Trophoblast cell (in vitro differentiated cells and primary cell): ENCODE measurements around the gene VCL.
A peak's percentile ranks its signal among the peaks of the same experiment; 100 is the strongest.

Source experiments
- DNase-seq, 2 donors: peaks; one replicate each; pipeline ENCODE4 v3.0.0-alpha.2; 2016
- H2AFZ ChIP-seq: 2 replicates; pipeline ENCODE4 v1.6.1; 2013; ENCODE audit warnings: low read length, moderate library complexity, mild to moderate bottlenecking; ENCODE audit not compliant: insufficient read depth, poor library complexity
- H2AK5ac ChIP-seq: 2 replicates; pipeline ENCODE4 v1.6.1; 2013; ENCODE audit warnings: mild to moderate bottlenecking, low read length
- H2BK120ac ChIP-seq: 2 replicates; pipeline ENCODE4 v1.6.1; 2013; ENCODE audit warnings: low read length, mild to moderate bottlenecking, moderate library complexity; ENCODE audit not compliant: insufficient read depth, poor library complexity
- H2BK12ac ChIP-seq: 2 replicates; pipeline ENCODE4 v1.6.1; 2013; ENCODE audit warnings: mild to moderate bottlenecking, low read length, moderate library complexity
- H2BK5ac ChIP-seq: 2 replicates; pipeline ENCODE4 v1.6.1; 2013; ENCODE audit warnings: low read length, low read depth, moderate library complexity, mild to moderate bottlenecking; ENCODE audit not compliant: poor library complexity
- H3K14ac ChIP-seq: 2 replicates; pipeline ENCODE4 v1.6.1; 2013; ENCODE audit warnings: mild to moderate bottlenecking, low read length
- H3K18ac ChIP-seq: 2 replicates; pipeline ENCODE4 v1.6.1; 2013; ENCODE audit warnings: mild to moderate bottlenecking, low read length
- H3K23ac ChIP-seq: 2 replicates; pipeline ENCODE4 v1.6.1; 2013; ENCODE audit warnings: low read length
- H3K27ac ChIP-seq: 2 replicates; pipeline ENCODE4 v1.5.1; 2013; ENCODE audit warnings: low read depth, mild to moderate bottlenecking, inconsistent platforms, low read length, moderate library complexity
- H3K27me3 ChIP-seq: 2 replicates; pipeline ENCODE4 v1.6.1; 2013; ENCODE audit warnings: inconsistent platforms, mild to moderate bottlenecking, low read length, moderate library complexity; ENCODE audit not compliant: insufficient read depth
- H3K36me3 ChIP-seq, 2 experiments: 1 replicate in 1 of 2; 2 replicates in 1 of 2; pipeline ENCODE4 v1.6.1; 2013; ENCODE audit warnings: low read length in 2 of 2, mild to moderate bottlenecking in 2 of 2, moderate library complexity in 1 of 2; ENCODE audit not compliant: insufficient read depth in 2 of 2, control insufficient read depth in 1 of 2
- H3K4ac ChIP-seq: 2 replicates; pipeline ENCODE4 v1.6.1; 2013; ENCODE audit warnings: low read depth, mild to moderate bottlenecking, low read length, moderate library complexity
- H3K4me1 ChIP-seq, 2 experiments: 1 replicate in 1 of 2; 2 replicates in 1 of 2; pipeline ENCODE4 v1.6.1; 2013; ENCODE audit warnings: low read length in 2 of 2, mild to moderate bottlenecking in 2 of 2, moderate library complexity in 1 of 2; ENCODE audit not compliant: insufficient read depth in 2 of 2, control insufficient read depth in 1 of 2
- H3K4me2 ChIP-seq: 2 replicates; pipeline ENCODE4 v1.6.1; 2013; ENCODE audit warnings: inconsistent platforms, mild to moderate bottlenecking, low read length, moderate library complexity
- H3K4me3 ChIP-seq: 2 replicates; pipeline ENCODE4 v1.5.1; 2013; ENCODE audit warnings: mild to moderate bottlenecking, low read depth, low read length, inconsistent platforms
- H3K79me1 ChIP-seq: one replicate; pipeline ENCODE4 v1.6.1; 2013; ENCODE audit warnings: low read length
- H3K79me2 ChIP-seq: 2 replicates; pipeline ENCODE4 v1.6.1; 2013; ENCODE audit warnings: low read length, mild to moderate bottlenecking; ENCODE audit not compliant: control insufficient read depth, insufficient read depth, poor library complexity
- H3K9ac ChIP-seq: 2 replicates; pipeline ENCODE4 v1.6.1; 2013; ENCODE audit warnings: mild to moderate bottlenecking, low read length
- H3K9me3 ChIP-seq: 2 replicates; pipeline ENCODE4 v1.6.1; 2013; ENCODE audit warnings: low read depth, mild to moderate bottlenecking, control low read depth, inconsistent platforms, low read length; ENCODE audit not compliant: insufficient read depth
- H4K12ac ChIP-seq: 2 replicates; pipeline ENCODE4 v1.6.1; 2013; ENCODE audit warnings: low read depth, mild to moderate bottlenecking, low read length, moderate library complexity
- H4K8ac ChIP-seq: 2 replicates; pipeline ENCODE4 v1.6.1; 2013; ENCODE audit warnings: low read depth, mild to moderate bottlenecking, low read length, moderate library complexity
- H4K91ac ChIP-seq: one replicate; pipeline ENCODE4 v1.6.1; 2013; ENCODE audit warnings: low read depth, mild to moderate bottlenecking, low read length, moderate library complexity
- WGBS: extraction: QIAGEN DNeasy Blood & Tissue Kit; methylation state at CpG from one replicate; pipeline ENCODE4 v1.1.7; 2013; ENCODE audit warnings: missing lambda C conversion rate; ENCODE audit not compliant: insufficient read length, insufficient coverage; ENCODE audit errors: extremely low coverage; 5-methylcytosine and 5-hydroxymethylcytosine counted together

Gene VCL

DNA sequence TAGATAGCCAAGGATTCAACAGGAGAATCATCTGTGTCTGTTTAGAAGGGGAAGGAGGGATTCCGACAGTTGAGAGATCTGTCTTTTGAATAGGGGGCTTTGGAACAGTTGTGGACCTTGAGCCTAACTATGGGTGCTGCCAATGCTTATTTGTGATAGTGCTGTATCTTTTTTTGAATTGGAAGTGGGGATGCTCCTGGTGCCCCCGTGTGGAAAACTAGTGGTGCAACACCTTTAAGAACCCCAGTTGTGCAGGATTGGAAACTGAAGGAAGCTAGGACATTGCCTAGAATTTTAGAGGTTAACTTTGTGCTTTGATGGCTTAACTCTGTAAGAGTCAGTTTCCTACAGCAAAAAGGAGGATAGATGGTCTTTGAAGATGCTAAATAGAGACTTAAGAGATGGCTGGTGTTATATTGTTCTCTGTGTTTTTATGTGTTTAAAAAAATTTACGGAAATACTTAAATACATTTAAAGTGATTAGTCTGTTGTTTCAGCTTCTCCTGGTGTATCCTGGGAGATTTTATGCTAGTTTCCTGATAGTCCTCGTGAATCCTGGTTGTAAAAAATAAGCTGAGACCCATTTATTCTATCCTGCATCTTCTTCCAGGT lies 83.4 kb downstream of the VCL start:
- H3K23ac ChIP-seq = no peak overlapping the region
- no peaks in the 10 kb centered on the region for H3K79me2 ChIP-seq
- no peak overlapping the region for H4K8ac ChIP-seq
- H2BK5ac ChIP-seq = no peak overlapping the region
- H2BK120ac ChIP-seq = no peak overlapping the region
- no peak overlapping the region for H2BK12ac ChIP-seq
- H3K9ac ChIP-seq = no peak overlapping the region
- H3K4me1 ChIP-seq = no peaks in the 10 kb centered on the region
- no peak overlapping the region for H3K18ac ChIP-seq
- WGBS = 100% methylated on average over 1 of the region's 4 CpGs
- H3K27me3 ChIP-seq = no peaks in the 10 kb centered on the region
- peak; percentile 2 to 34 for DNase-seq
- H3K4me2 ChIP-seq = no peak overlapping the region
- no peak overlapping the region for H3K27ac ChIP-seq
- no peak overlapping the region for H4K12ac ChIP-seq
- H3K14ac ChIP-seq = no peak overlapping the region
- no peaks in the 10 kb centered on the region for H3K79me1 ChIP-seq
- H3K36me3 ChIP-seq = peaks cover 4 to 19% of the 10 kb centered on the region in 2 experiments
- H2AFZ ChIP-seq = no peak overlapping the region
- no peak overlapping the region for H4K91ac ChIP-seq
- H3K4me3 ChIP-seq = no peak overlapping the region
- H3K9me3 ChIP-seq = no peaks in the 10 kb centered on the region
- no peak overlapping the region for H3K4ac ChIP-seq
- no peak overlapping the region for H2AK5ac ChIP-seq

DNA sequence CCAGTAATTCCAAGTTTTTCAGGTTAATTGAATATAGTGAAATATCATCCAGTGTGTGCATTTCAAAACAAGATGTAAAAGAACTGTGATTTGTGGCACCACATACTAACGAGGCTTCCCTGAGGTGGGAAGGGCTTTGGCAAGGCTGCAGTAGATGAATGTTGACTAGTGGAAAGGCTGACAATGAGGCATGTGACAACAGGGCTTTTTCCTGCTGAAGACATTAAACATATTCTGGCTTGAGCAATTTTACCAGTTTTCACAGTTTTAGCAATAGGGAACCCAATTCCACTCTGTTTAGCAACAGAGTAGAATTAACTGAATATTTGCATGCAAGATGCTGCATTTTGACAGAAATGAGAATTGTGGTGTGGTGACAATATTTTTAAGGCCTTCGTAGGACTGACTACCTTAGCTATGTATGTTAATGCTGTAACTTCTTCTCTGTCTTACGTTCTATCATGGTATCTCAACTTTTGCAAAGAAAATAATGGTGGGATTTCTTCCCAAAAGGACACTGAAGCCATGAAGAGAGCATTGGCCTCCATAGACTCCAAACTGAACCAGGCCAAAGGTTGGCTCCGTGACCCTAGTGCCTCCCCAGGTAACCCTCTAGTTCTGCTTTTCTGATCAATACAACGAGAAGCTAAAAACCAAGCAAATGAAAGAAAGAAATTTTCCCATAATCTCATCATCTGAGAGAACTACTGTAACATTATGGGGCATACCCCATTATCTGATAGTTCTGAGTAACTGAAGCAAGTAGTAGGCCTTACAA lies 84.2 kb downstream of the VCL start:
- Histone ChIP-seq H2AFZ (no peak overlapping the region), H3K4ac (no peak overlapping the region), H3K36me3 (peaks cover 3 to 18% of the 10 kb centered on the region in 2 experiments), H4K12ac (no peak overlapping the region), H3K79me2 (no peaks in the 10 kb centered on the region), H2BK120ac (no peak overlapping the region), H3K9me3 (no peaks in the 10 kb centered on the region), H3K23ac (no peak overlapping the region), H3K4me3 (no peak overlapping the region), H2BK5ac (no peak overlapping the region), H4K8ac (no peak overlapping the region), H3K14ac (no peak overlapping the region), H3K18ac (no peak overlapping the region), H3K4me1 (no peaks in the 10 kb centered on the region), H3K79me1 (no peaks in the 10 kb centered on the region), H2AK5ac (no peak overlapping the region), H3K9ac (no peak overlapping the region), H3K27me3 (no peaks in the 10 kb centered on the region), H3K27ac (no peak overlapping the region), H4K91ac (no peak overlapping the region), H2BK12ac (no peak overlapping the region), H3K4me2 (no peak overlapping the region)
- no CpG with 5 or more reads among the region's 5 CpGs for WGBS
- no peak for DNase-seq

DNA sequence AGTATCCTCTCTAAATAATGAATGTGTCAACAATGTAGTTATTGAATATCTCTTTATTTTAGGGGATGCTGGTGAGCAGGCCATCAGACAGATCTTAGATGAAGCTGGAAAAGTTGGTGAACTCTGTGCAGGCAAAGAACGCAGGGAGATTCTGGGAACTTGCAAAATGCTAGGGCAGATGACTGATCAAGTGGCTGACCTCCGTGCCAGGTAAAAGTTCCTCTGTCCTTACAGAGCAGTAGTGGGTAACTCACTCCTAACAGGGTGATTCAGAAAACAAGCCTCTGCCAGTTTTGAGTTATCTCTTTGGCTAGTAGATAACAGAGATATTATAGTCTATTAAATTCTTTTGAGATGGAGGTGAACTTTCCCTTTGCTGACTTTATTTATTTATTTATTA lies 85.4 kb downstream of the VCL start:
- Histone ChIP-seq H2AFZ (no peak overlapping the region), H3K18ac (no peak overlapping the region), H4K91ac (no peak overlapping the region), H2BK5ac (no peak overlapping the region), H3K4me3 (no peak overlapping the region), H2BK120ac (no peak overlapping the region), H3K23ac (no peak overlapping the region), H3K79me1 (no peaks in the 10 kb centered on the region), H2AK5ac (no peak overlapping the region), H3K14ac (no peak overlapping the region), H3K27ac (no peak overlapping the region), H3K27me3 (no peaks in the 10 kb centered on the region), H3K4me1 (no peaks in the 10 kb centered on the region), H3K4me2 (no peak overlapping the region), H4K12ac (no peak overlapping the region), H2BK12ac (no peak overlapping the region), H3K36me3 (peaks cover 7 to 18% of the 10 kb centered on the region in 2 experiments), H4K8ac (no peak overlapping the region), H3K9ac (no peak overlapping the region), H3K4ac (no peak overlapping the region), H3K9me3 (no peaks in the 10 kb centered on the region), H3K79me2 (no peaks in the 10 kb centered on the region)
- no CpG with 5 or more reads among the region's 2 CpGs for WGBS
- DNase-seq = no peak

DNA sequence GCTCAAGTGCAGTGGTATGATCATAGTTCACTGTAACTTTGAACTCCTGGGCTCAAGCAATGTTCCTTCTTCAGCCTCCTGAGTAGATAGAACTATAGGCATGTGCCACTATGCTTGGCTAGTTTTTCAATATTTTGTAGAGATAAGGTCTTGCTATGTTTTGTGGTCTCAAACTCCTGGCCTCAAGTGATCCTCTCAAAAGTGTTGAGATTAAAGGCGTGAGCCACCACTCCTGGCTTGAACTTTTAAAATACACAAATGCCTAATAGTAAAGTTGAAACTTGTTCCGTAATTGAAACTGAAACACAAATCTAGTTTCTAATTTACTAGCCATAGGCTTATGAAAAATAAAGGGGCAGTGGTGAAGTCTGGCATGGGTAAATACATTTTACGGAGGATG lies 87.0 kb downstream of the VCL start:
- H3K4me2 ChIP-seq = no peak overlapping the region
- H3K4me1 ChIP-seq = no peaks in the 10 kb centered on the region
- no peak overlapping the region for H3K27ac ChIP-seq
- H2AK5ac ChIP-seq = no peak overlapping the region
- H3K79me2 ChIP-seq = no peaks in the 10 kb centered on the region
- H3K4ac ChIP-seq = no peak overlapping the region
- H3K18ac ChIP-seq = no peak overlapping the region
- H4K8ac ChIP-seq = no peak overlapping the region
- H3K14ac ChIP-seq = no peak overlapping the region
- no peak overlapping the region for H3K4me3 ChIP-seq
- H3K79me1 ChIP-seq = no peaks in the 10 kb centered on the region
- no peaks in the 10 kb centered on the region for H3K9me3 ChIP-seq
- H3K23ac ChIP-seq = no peak overlapping the region
- H4K91ac ChIP-seq = no peak overlapping the region
- H3K36me3 ChIP-seq = peaks cover 11 to 23% of the 10 kb centered on the region in 2 experiments
- no peak overlapping the region for H2AFZ ChIP-seq
- no peaks in the 10 kb centered on the region for H3K27me3 ChIP-seq
- no peak overlapping the region for H4K12ac ChIP-seq
- no CpG with 5 or more reads among the region's 3 CpGs for WGBS
- no peak overlapping the region for H3K9ac ChIP-seq
- no peak overlapping the region for H2BK12ac ChIP-seq
- H2BK120ac ChIP-seq = no peak overlapping the region
- H2BK5ac ChIP-seq = no peak overlapping the region
- no peak for DNase-seq
